AG08396 (cell line): ENCODE results near the gene HPRT1.

Experiments used
- DNase-seq: peaks from one replicate; pipeline ENCODE4 v3.0.0; 2012; ENCODE audit warnings: low spot score, mixed read lengths

The HPRT1 gene

GRCh38 chrX:134544135-134544512 is 84.2 kb downstream of the HPRT1 start:
- no peak for DNase-seq

GRCh38 chrX:134544513-134545151 is 84.7 kb downstream of the HPRT1 start:
- DNase-seq, result no peak

- DNase-seq, result no peak
These were observed 85.5 kb downstream of the HPRT1 start for GRCh38 chrX:134545510-134545909.

- no peak for DNase-seq
These were observed 86.2 kb downstream of the HPRT1 start for GRCh38 chrX:134546187-134546586.

GRCh38 chrX:134547047-134547679 is 87.2 kb downstream of the HPRT1 start:
- DNase-seq, result no peak

- DNase-seq, result peak; percentile 10
These were observed 88.6 kb downstream of the HPRT1 start for GRCh38 chrX:134548257-134549201.
